ENCODE data around the gene HYLS1.
"Not testable (repeated sequence)": the region's sequence is repeated elsewhere in the genome, so short reads cannot be mapped to it uniquely, and the experiment has no call there.

The HYLS1 gene

GRCh38 chr11:125887373-125888324, at the start of gene HYLS1:
TSS of gene HYLS1 (plus strand) at chr11:125887668. CDS start at chr11:125899369, 11,701 bp downstream.
- DNase-seq (ENCODE audit: low spot score), result peak; percentile 93

- no peak for DNase-seq (ENCODE audit: low spot score)
These were observed 45.0 kb upstream of the HYLS1 start for GRCh38 chr11:125842321-125842948.

- DNase-seq (ENCODE audit: low spot score), result no peak
These were observed 41.3 kb upstream of the HYLS1 start for GRCh38 chr11:125846188-125846587.

GRCh38 chr11:125857670-125858069, 29.8 kb upstream of the HYLS1 start:
- not testable (repeated sequence) for DNase-seq (ENCODE audit: low spot score)

GRCh38 chr11:125862786-125863185, 24.7 kb upstream of the HYLS1 start:
- DNase-seq (ENCODE audit: low spot score), result not testable (repeated sequence)

GRCh38 chr11:125865354-125865753, 22.1 kb upstream of the HYLS1 start:
- not testable (repeated sequence) for DNase-seq (ENCODE audit: low spot score)

- DNase-seq (ENCODE audit: low spot score), result no peak
These were observed 17.9 kb upstream of the HYLS1 start for GRCh38 chr11:125869521-125869920.

- no peak for DNase-seq (ENCODE audit: low spot score)
These were observed 15.9 kb upstream of the HYLS1 start for GRCh38 chr11:125871391-125872137.

- no peak for DNase-seq (ENCODE audit: low spot score)
These were observed 15.4 kb upstream of the HYLS1 start for GRCh38 chr11:125872138-125872491.

- no peak for DNase-seq (ENCODE audit: low spot score)
These were observed 13.4 kb upstream of the HYLS1 start for GRCh38 chr11:125873881-125874555.

- peak; percentile 41 for DNase-seq (ENCODE audit: low spot score)
These were observed 12.8 kb upstream of the HYLS1 start for GRCh38 chr11:125874556-125875124.

- DNase-seq (ENCODE audit: low spot score), result no peak
These were observed 6.2 kb upstream of the HYLS1 start for GRCh38 chr11:125881291-125881690.

GRCh38 chr11:125883375-125883774, 4.1 kb upstream of the HYLS1 start:
- DNase-seq (ENCODE audit: low spot score), result no peak

GRCh38 chr11:125886997-125887372, 483 bp upstream of the HYLS1 start:
- DNase-seq (ENCODE audit: low spot score), result peak; percentile 25

GRCh38 chr11:125890447-125891100, 3.1 kb downstream of the HYLS1 start:
- no peak for DNase-seq (ENCODE audit: low spot score)

GRCh38 chr11:125892071-125892470, 4.6 kb downstream of the HYLS1 start:
- DNase-seq (ENCODE audit: low spot score), result no peak

- no peak for DNase-seq (ENCODE audit: low spot score)
These were observed 5.5 kb downstream of the HYLS1 start for GRCh38 chr11:125892994-125893393.

GRCh38 chr11:125901872-125902271, 14.4 kb downstream of the HYLS1 start:
- DNase-seq (ENCODE audit: low spot score), result no peak

- DNase-seq (ENCODE audit: low spot score), result no peak
These were observed 14.9 kb downstream of the HYLS1 start for GRCh38 chr11:125902277-125902926.

- DNase-seq (ENCODE audit: low spot score), result peak; percentile 86
These were observed 15.7 kb downstream of the HYLS1 start, which contains the start of gene PUS3 for GRCh38 chr11:125902927-125903710. TSS of gene PUS3 (minus strand) at chr11:125903206. CDS start at chr11:125896284, 6,922 bp downstream.
